Central memory CD8-positive, alpha-beta T cell (primary cell): ENCODE measurements around the gene PLIN5.

Experiments used
- ATAC-seq: fragments of 150-1000 bp; cut with Tn5 transposase; replicated peaks from 2 replicates; pipeline ENCODE4 v1.10.0; 2022; ENCODE audit warnings: mild to moderate bottlenecking, moderate FRiP score, moderate number of reproducible peaks; ENCODE audit not compliant: poor library complexity, severe bottlenecking; ENCODE audit errors: extremely low read depth
- DNase-seq, 2 donors: peaks; one replicate each; pipeline ENCODE4 v3.0.0; 2021; ENCODE audit warnings: low spot score in 2 of 2
- H3K27ac Mint-ChIP-seq: one replicate; pipeline ENCODE4 v1.8.0; 2022; ENCODE audit warnings: low read depth, mild to moderate bottlenecking, moderate library complexity, mixed read lengths
- H3K27me3 Mint-ChIP-seq: one replicate; pipeline ENCODE4 v1.8.0; 2022; ENCODE audit warnings: mixed read lengths
- H3K36me3 Mint-ChIP-seq: one replicate; pipeline ENCODE4 v1.8.0; 2022; ENCODE audit warnings: mild to moderate bottlenecking, moderate library complexity, mixed read lengths; ENCODE audit not compliant: insufficient read depth
- H3K4me1 Mint-ChIP-seq: one replicate; pipeline ENCODE4 v1.8.0; 2022; ENCODE audit warnings: mixed read lengths
- H3K4me3 Mint-ChIP-seq: one replicate; pipeline ENCODE4 v1.8.0; 2022; ENCODE audit warnings: mild to moderate bottlenecking, moderate library complexity, mixed read lengths
- H3K9me3 Mint-ChIP-seq: one replicate; pipeline ENCODE4 v1.8.0; 2022; ENCODE audit warnings: mixed read lengths

PLIN5 gene

GRCh38 chr19:4534836-4535658, at the start of gene PLIN5:
Gene PLIN5, minus strand, starts transcription at chr19:4535224. Its CDS starts 1,150 bp downstream, at chr19:4534074.
- Mint-ChIP-seq H3K27me3 (peaks cover 26% of the 10 kb centered on the region), H3K9me3 (no peaks in the 10 kb centered on the region), H3K4me3 (peak within 1 kb of the TSS; percentile 23), H3K4me1 (no peaks in the 10 kb centered on the region), H3K27ac (no peak within 1 kb of the TSS), H3K36me3 (peaks cover 2% of the 10 kb centered on the region)
- DNase-seq (peak in 1 of 2 donors; percentile 20), ATAC-seq (no peak)

- Mint-ChIP-seq H3K9me3 (no peaks in the 10 kb centered on the region), H3K27ac (no peak overlapping the region), H3K27me3 (peaks cover 74% of the 10 kb centered on the region), H3K4me3 (no peak overlapping the region), H3K4me1 (peaks cover 11% of the 10 kb centered on the region), H3K36me3 (peaks cover 3% of the 10 kb centered on the region)
- ATAC-seq, result no peak
- no peak for DNase-seq
Observed at GRCh38 chr19:4583961-4584669, 49.1 kb upstream of the PLIN5 start.

- ATAC-seq (no peak), DNase-seq (no peak)
- peaks cover 1% of the 10 kb centered on the region for H3K36me3 Mint-ChIP-seq
- H3K9me3 Mint-ChIP-seq, result no peaks in the 10 kb centered on the region
- H3K4me1 Mint-ChIP-seq, result peaks cover 11% of the 10 kb centered on the region
- H3K27ac Mint-ChIP-seq, result no peak overlapping the region
- peaks cover 77% of the 10 kb centered on the region for H3K27me3 Mint-ChIP-seq
- H3K4me3 Mint-ChIP-seq, result peak overlapping the region; percentile 27
Observed at GRCh38 chr19:4582980-4583842, 48.2 kb upstream of the PLIN5 start.

- peaks cover 11% of the 10 kb centered on the region for H3K4me1 Mint-ChIP-seq
- ATAC-seq, result no peak
Observed at GRCh38 chr19:4581666-4582553, 46.9 kb upstream of the PLIN5 start.

GRCh38 chr19:4580961-4581665, 46.1 kb upstream of the PLIN5 start:
- Mint-ChIP-seq H3K4me3 (no peak overlapping the region), H3K27me3 (peaks cover 78% of the 10 kb centered on the region), H3K27ac (no peak overlapping the region), H3K36me3 (peaks cover 1% of the 10 kb centered on the region), H3K9me3 (no peaks in the 10 kb centered on the region), H3K4me1 (peaks cover 11% of the 10 kb centered on the region)
- ATAC-seq (no peak), DNase-seq (no peak)

More at GRCh38 chr19:4581666-4582553, 46.9 kb upstream of the PLIN5 start:
- no peak overlapping the region for H3K27ac Mint-ChIP-seq
- H3K4me3 Mint-ChIP-seq, result peak overlapping the region; percentile 42
- H3K36me3 Mint-ChIP-seq, result peaks cover 1% of the 10 kb centered on the region
- DNase-seq, result no peak
- peaks cover 73% of the 10 kb centered on the region for H3K27me3 Mint-ChIP-seq
- no peaks in the 10 kb centered on the region for H3K9me3 Mint-ChIP-seq

- H3K27ac Mint-ChIP-seq, result no peak overlapping the region
- H3K4me3 Mint-ChIP-seq, result no peak overlapping the region
- no peaks in the 10 kb centered on the region for H3K9me3 Mint-ChIP-seq
- no peak for DNase-seq
- ATAC-seq, result no peak
- H3K36me3 Mint-ChIP-seq, result peaks cover 1% of the 10 kb centered on the region
- peaks cover 11% of the 10 kb centered on the region for H3K4me1 Mint-ChIP-seq
- H3K27me3 Mint-ChIP-seq, result peaks cover 78% of the 10 kb centered on the region
Observed at GRCh38 chr19:4580021-4580901, 45.2 kb upstream of the PLIN5 start.

GRCh38 chr19:4579389-4579788, 44.4 kb upstream of the PLIN5 start:
- Mint-ChIP-seq H3K4me3 (no peak overlapping the region), H3K27ac (no peak overlapping the region), H3K4me1 (peaks cover 11% of the 10 kb centered on the region), H3K9me3 (no peaks in the 10 kb centered on the region), H3K27me3 (peaks cover 76% of the 10 kb centered on the region), H3K36me3 (peaks cover 1% of the 10 kb centered on the region)
- DNase-seq (no peak), ATAC-seq (no peak)

GRCh38 chr19:4578552-4579248, 43.7 kb upstream of the PLIN5 start:
- H3K9me3 Mint-ChIP-seq, result no peaks in the 10 kb centered on the region
- no peak overlapping the region for H3K27ac Mint-ChIP-seq
- DNase-seq (no peak), ATAC-seq (no peak)
- peaks cover 1% of the 10 kb centered on the region for H3K36me3 Mint-ChIP-seq
- H3K4me1 Mint-ChIP-seq, result peaks cover 11% of the 10 kb centered on the region
- H3K27me3 Mint-ChIP-seq, result peaks cover 74% of the 10 kb centered on the region
- no peak overlapping the region for H3K4me3 Mint-ChIP-seq

GRCh38 chr19:4577020-4577782, 42.2 kb upstream of the PLIN5 start:
- DNase-seq (no peak), ATAC-seq (no peak)
- H3K4me1 Mint-ChIP-seq, result peaks cover 6% of the 10 kb centered on the region
- peaks cover 3% of the 10 kb centered on the region for H3K36me3 Mint-ChIP-seq
- no peaks in the 10 kb centered on the region for H3K9me3 Mint-ChIP-seq
- H3K4me3 Mint-ChIP-seq, result no peak overlapping the region
- no peak overlapping the region for H3K27ac Mint-ChIP-seq
- H3K27me3 Mint-ChIP-seq, result peaks cover 59% of the 10 kb centered on the region
